Smooth muscle cell (in vitro differentiated cells): ENCODE data around the gene ARID3B. TPM values are rescaled to one million over a fixed set of nuclear protein-coding genes. Genes with fewer than 3 reads are reported as not detected.
A peak's percentile ranks its signal among the peaks of the same experiment; 100 is the strongest.

ENCODE experiments used
- DNase-seq: peaks from one replicate; lab custom pipeline; 2025; ENCODE audit not compliant: unreplicated experiment; lab: John Stamatoyannopoulos, UW
- H2AFZ ChIP-seq: fragments of 200-600 bp; sonication (generic); 2 replicates; pipeline ENCODE4 v1.6.0; 2016; ENCODE audit warnings: antibody characterized with exemption, low read depth, mild to moderate bottlenecking
- H3F3A ChIP-seq: fragments of 200-600 bp; sonication (generic); 2 replicates; pipeline ENCODE4 v1.6.0; 2017; ENCODE audit warnings: antibody characterized with exemption, low read depth
- H3K27ac ChIP-seq: fragments of 200-600 bp; sonication (generic); 2 replicates; pipeline ENCODE4 v1.5.1; 2016; ENCODE audit warnings: low read depth, mild to moderate bottlenecking
- H3K27me3 ChIP-seq: fragments of 200-600 bp; sonication (generic); 2 replicates; pipeline ENCODE4 v1.6.1; 2016; ENCODE audit warnings: low read depth, mild to moderate bottlenecking
- H3K36me3 ChIP-seq: fragments of 200-600 bp; sonication (generic); 2 replicates; pipeline ENCODE4 v1.5.1; 2016; ENCODE audit warnings: low read depth
- H3K4me1 ChIP-seq: fragments of 200-600 bp; sonication (generic); 2 replicates; pipeline ENCODE4 v1.5.1; 2016; ENCODE audit warnings: low read depth
- H3K4me2 ChIP-seq: fragments of 200-600 bp; sonication (generic); 2 replicates; pipeline ENCODE4 v1.6.0; 2016; ENCODE audit warnings: mild to moderate bottlenecking
- H3K4me3 ChIP-seq: fragments of 200-600 bp; sonication (generic); 2 replicates; pipeline ENCODE4 v1.5.1; 2016; ENCODE audit warnings: mild to moderate bottlenecking
- H3K79me2 ChIP-seq: fragments of 200-600 bp; sonication (generic); 2 replicates; pipeline ENCODE4 v1.6.0; 2016; ENCODE audit warnings: low read depth, mild to moderate bottlenecking
- H3K9ac ChIP-seq: fragments of 200-600 bp; sonication (generic); 2 replicates; pipeline ENCODE4 v1.6.0; 2016; ENCODE audit warnings: low read depth
- H3K9me3 ChIP-seq: fragments of 200-600 bp; sonication (generic); replicated peaks from 2 replicates; pipeline ENCODE4 v1.5.1; 2016; ENCODE audit warnings: low read depth
- H4K20me1 ChIP-seq: fragments of 200-600 bp; sonication (generic); 2 replicates; pipeline ENCODE4 v1.6.0; 2016; ENCODE audit warnings: low read depth
- CTCF ChIP-seq: fragments of 200-600 bp; sonication (generic); IDR thresholded peaks from 2 replicates; pipeline ENCODE4 v1.5.1; 2017; ENCODE audit warnings: borderline replicate concordance, mild to moderate bottlenecking, antibody characterized with exemption; ENCODE audit not compliant: insufficient read depth, poor library complexity, severe bottlenecking
- WGBS: methylation state at CpG from one replicate; pipeline ENCODE4 v1.1.7; 2016; ENCODE audit warnings: low lambda C conversion rate; 5-methylcytosine and 5-hydroxymethylcytosine counted together
- polyA plus RNA-seq: library from polyadenylated mRNA; unstranded; fragments of >200 nt; fragmentation: Nextera tagmentation; extraction: Ambion mirVana; gene quantifications from 2 replicates; pipeline ENCODE4 v1.2.1, GENCODE V29; 2016
- total RNA-seq: library from RNA; depleted of rRNA; stranded (reverse); fragments of >200 nt; gene quantifications from 2 replicates; pipeline ENCODE4 v1.2.3, GENCODE V29; 2014

Gene ARID3B
- total and polyA plus RNA-seq, 2 experiments from 2014 or later = 7.2 to 7.7 TPM

- H3F3A ChIP-seq = peaks cover 30% of the 10 kb centered on the region
- no peaks in the 10 kb centered on the region for H3K27me3 ChIP-seq
- no peak overlapping the region for H3K9ac ChIP-seq
- WGBS = 9% methylated on average over 23 of the region's 23 CpGs
- peaks cover 90% of the 10 kb centered on the region for H4K20me1 ChIP-seq
- DNase-seq = peak; percentile 97
- no peaks in the 10 kb centered on the region for H3K9me3 ChIP-seq
- H3K27ac ChIP-seq = peak overlapping the region; percentile 53
- H3K79me2 ChIP-seq = peaks cover 36% of the 10 kb centered on the region
- TF ChIP-seq CTCF = no peak
- peaks cover 18% of the 10 kb centered on the region for H3K4me1 ChIP-seq
- H2AFZ ChIP-seq = no peak overlapping the region
- peak overlapping the region; percentile 39 for H3K4me2 ChIP-seq
- no peaks in the 10 kb centered on the region for H3K36me3 ChIP-seq
- no peak overlapping the region for H3K4me3 ChIP-seq
These were observed 5.0 kb downstream of the ARID3B start for GRCh38 chr15:74545776-74546656.

- H3K9me3 ChIP-seq = no peaks in the 10 kb centered on the region
- DNase-seq = no peak
- TF ChIP-seq CTCF = no peak
- H3K27ac ChIP-seq = no peak overlapping the region
- H3K36me3 ChIP-seq = no peaks in the 10 kb centered on the region
- H3K27me3 ChIP-seq = no peaks in the 10 kb centered on the region
- peaks cover 11% of the 10 kb centered on the region for H3K4me1 ChIP-seq
- no peak overlapping the region for H3K9ac ChIP-seq
- H3K4me3 ChIP-seq = no peak overlapping the region
- no peak overlapping the region for H3K4me2 ChIP-seq
- peaks cover 20% of the 10 kb centered on the region for H3F3A ChIP-seq
- no peak overlapping the region for H2AFZ ChIP-seq
- peaks cover 91% of the 10 kb centered on the region for H4K20me1 ChIP-seq
- H3K79me2 ChIP-seq = peaks cover 41% of the 10 kb centered on the region
- WGBS = over 99% methylated on average over 3 of the region's 3 CpGs
These were observed 6.6 kb downstream of the ARID3B start for GRCh38 chr15:74547616-74548015.

- TF ChIP-seq CTCF = no peak
- Histone ChIP-seq H3K4me1 (peaks cover 6% of the 10 kb centered on the region), H3K27ac (no peak overlapping the region), H2AFZ (no peak overlapping the region), H3K36me3 (no peaks in the 10 kb centered on the region), H3K79me2 (peaks cover 40% of the 10 kb centered on the region), H4K20me1 (peaks cover 84% of the 10 kb centered on the region), H3K27me3 (no peaks in the 10 kb centered on the region), H3K9me3 (no peaks in the 10 kb centered on the region), H3K9ac (no peak overlapping the region), H3K4me3 (no peak overlapping the region), H3K4me2 (no peak overlapping the region), H3F3A (peaks cover 18% of the 10 kb centered on the region)
- no peak for DNase-seq
- WGBS = 86% methylated on average over 5 of the region's 5 CpGs
These were observed 7.2 kb downstream of the ARID3B start for GRCh38 chr15:74548241-74548640.
